ENCODE data around the gene STPG1. TPM values are rescaled to one million over a fixed set of nuclear protein-coding genes. Genes with fewer than 3 reads are reported as not detected.

The STPG1 gene
- total and polyA plus RNA-seq, 2 of the 13 experiments (the other 11 are each of a cell fraction or from before 2014, with no cell fraction given): 3.4 to 4.3 TPM

- TF ChIP-seq PRDM15 (CRISPR knock-in tag; IDR thresholded peaks at IDR 0.05) (peak; percentile 37; the same call in 1 of the 2 replicates), TFDP2 (CRISPR knock-in tag; IDR thresholded peaks at IDR 0.05) (peak; percentile 58; the same call in 1 of the 2 replicates), DMTF1 (CRISPR knock-in tag; IDR thresholded peaks at IDR 0.05) (no peak), FOXM1 (CRISPR knock-in tag; IDR thresholded peaks at IDR 0.05) (no peak), SSRP1 (CRISPR knock-in tag; IDR thresholded peaks at IDR 0.05) (no peak), PHF8 (CRISPR knock-in tag; IDR thresholded peaks at IDR 0.05) (peak; percentile 78), ZNF781 (CRISPR knock-in tag; IDR thresholded peaks at IDR 0.05; ENCODE audit: borderline replicate concordance, not compliant biosample characterization) (peak; percentile 29), STAT5B (CRISPR knock-in tag; IDR thresholded peaks at IDR 0.05) (no peak), U2AF2 (IDR thresholded peaks at IDR 0.05; ENCODE audit: low read depth, low read length) (peak; percentile 89; the same call in 1 of the 2 replicates), MAZ (IDR thresholded peaks at IDR 0.05; ENCODE audit: borderline replicate concordance, low read depth, low read length) (no peak), MAZ (CRISPR knock-in tag; IDR thresholded peaks at IDR 0.05; ENCODE audit: low read depth) (peak; percentile 87), LCORL (IDR thresholded peaks at IDR 0.05) (peak; percentile 82), LCORL (CRISPR knock-in tag; IDR thresholded peaks at IDR 0.05) (peak; percentile 81; the same call in 1 of the 2 replicates), ZNF431 (CRISPR knock-in tag; IDR thresholded peaks at IDR 0.05; ENCODE audit: borderline replicate concordance, low read depth) (no peak), ZGPAT (CRISPR knock-in tag; IDR thresholded peaks at IDR 0.05) (0 out of 2 replicates have a peak, but pooled peaks have one; percentile 9), NCOR1 (IDR thresholded peaks at IDR 0.05; ENCODE audit: borderline replicate concordance, low read length) (no peak), EHMT2 (IDR thresholded peaks at IDR 0.05; ENCODE audit: borderline replicate concordance, low read depth, low read length) (no peak), HNRNPH1 (optimal IDR thresholded peaks at IDR 0.05; ENCODE audit: low read depth, low read length) (no peak), ZC3H13 (CRISPR knock-in tag; IDR thresholded peaks at IDR 0.05) (no peak)
Measured at GRCh38 chr1:24413350-24414163, at the start of gene STPG1 (continued).

Data from HepG2 (cell line).